Neural cell (in vitro differentiated cells): ENCODE results near the gene TRIM23.

Source experiments
- CTCF ChIP-seq: fragments of 450-650 bp; IDR thresholded peaks from 2 replicates; pipeline ENCODE4 v1.5.1; 2014; ENCODE audit warnings: antibody characterized with exemption, mild to moderate bottlenecking, moderate library complexity; ENCODE audit not compliant: poor library complexity, severe bottlenecking
- EZH2 ChIP-seq: fragments of 200-600, 300-800 bp; shearing (Covaris generic), sonication (generic); IDR thresholded peaks from 2 replicates; pipeline ENCODE4 v1.6.1; 2014; ENCODE audit warnings: antibody characterized with exemption, low read length, borderline replicate concordance, mild to moderate bottlenecking; ENCODE audit not compliant: insufficient read depth, poor library complexity, severe bottlenecking
- RAD21 ChIP-seq: fragments of 450-650 bp; conservative IDR thresholded peaks from 2 replicates; pipeline ENCODE4 v1.6.1; 2014; ENCODE audit warnings: antibody characterized with exemption, mild to moderate bottlenecking, moderate library complexity
- REST ChIP-seq: IDR thresholded peaks from 2 replicates; pipeline ENCODE4 v1.6.1; 2012; ENCODE audit warnings: borderline replicate concordance

- TF ChIP-seq EZH2 (no peak), CTCF (no peak), RAD21 (no peak), REST (no peak)
These were observed 22.8 kb upstream of the TRIM23 start for GRCh38 chr5:65646938-65647337.
